ENCODE results near the gene CDKAL1. TPM values are rescaled to one million over a fixed set of nuclear protein-coding genes. Genes with fewer than 3 reads are reported as not detected.
A peak's percentile ranks its signal among the peaks of the same experiment; 100 is the strongest.

Gene CDKAL1
- 10 to 100 TPM in 4 of 9 donors, 1 to 10 TPM in 5; 7.5 to 14.3 (median 9.9) TPM for total RNA-seq
- 1 to 10 TPM; 3.2 to 5.2 TPM for polyA plus RNA-seq
- long read RNA-seq, donor 1, transcript CDKAL1-201 (16 exons, 3,272 nt), result major isoform, 9 of 13 reads
- long read RNA-seq, donor 1, partial matches to known transcripts, result 3 of 13 reads
- long read RNA-seq, donor 1, other reads (novel, unspliced or antisense), result 1 of 13 reads
- long read RNA-seq, donor 2, transcript CDKAL1-201 (16 exons, 3,272 nt), result major isoform, 17 of 25 reads
- long read RNA-seq, donor 2, partial matches to known transcripts, result 1 of 25 reads
- long read RNA-seq, donor 2, other reads (novel, unspliced or antisense), result 7 of 25 reads
- long read RNA-seq, donor 3, partial matches to known transcripts, result 0 of 5 reads
- long read RNA-seq, donor 3, other reads (novel, unspliced or antisense), result 1 of 5 reads

- peak; percentile 68 to 97 (median 96) for ATAC-seq
- intact Hi-C loops (cut with DNase I), result loop anchor here in 4 of 10 donors (2.0 to 10.0 kb wide), 3 partner anchors 132 to 440 kb away; partner anchors contain the start of gene E2F3 (in 3 of the 4)
These were observed at the start of gene CDKAL1 for GRCh38 chr6:20534295-20535262. CDKAL1 (plus strand) TSS chr6:20534457; CDS start chr6:20546351, 11,894 bp downstream.

GRCh38 chr6:20486641-20487040 lies 47.6 kb upstream of the CDKAL1 start:
- Histone ChIP-seq H3K4me1 (peaks cover 0 to 27% (median 0%) of the 10 kb centered on the region in 12 donors), H3K9me3 (no peaks in the 10 kb centered on the region), H3K4me3 (no peak overlapping the region), H3K27me3 (no peaks in the 10 kb centered on the region), H3K27ac (no peak overlapping the region), H3K36me3 (peaks cover 0 to 83% (median 52%) of the 10 kb centered on the region in 9 donors)
- ATAC-seq (no peak), DNase-seq (no peak)
- WGBS, 4 donors, result 95 to 99% (median 99%) methylated on average over 4 of the region's 4 CpGs
- intact Hi-C loops (cut with DNase I), result no loop called here
- TF ChIP-seq POLR2A (IDR thresholded peaks at IDR 0.05), result no peak
- TF ChIP-seq CTCF (IDR thresholded peaks at IDR 0.05), result no peak

More at GRCh38 chr6:20534295-20535262, at the start of gene CDKAL1:
- H3K4me1 ChIP-seq, result peaks cover 0 to 16% (median 6%) of the 10 kb centered on the region in 12 donors
- H3K27me3 ChIP-seq, result no peaks in the 10 kb centered on the region
- no peaks in the 10 kb centered on the region for H3K9me3 ChIP-seq
- 1 to 2% (median 1%) methylated on average over 31 of the region's 31 CpGs for WGBS, 4 donors
- peak within 1 kb of the TSS; percentile 53 to 84 (median 73) for H3K4me3 ChIP-seq
- TF ChIP-seq CTCF (IDR thresholded peaks at IDR 0.05) (no peak), POLR2A (IDR thresholded peaks at IDR 0.05) (peak in 1 of 2 donors; percentile 30)
- peak within 1 kb of the TSS; percentile 55 to 90 (median 74) for H3K27ac ChIP-seq
- peak; percentile 88 to 93 (median 92) for DNase-seq
- peaks cover 0 to 15% (median 5%) of the 10 kb centered on the region in 9 donors for H3K36me3 ChIP-seq

- peaks cover 0 to 27% (median 0%) of the 10 kb centered on the region in 12 donors for H3K4me1 ChIP-seq
These were observed 46.4 kb upstream of the CDKAL1 start for GRCh38 chr6:20487669-20488375.

More at GRCh38 chr6:20487669-20488375, 46.4 kb upstream of the CDKAL1 start:
- no peak for TF ChIP-seq POLR2A (IDR thresholded peaks at IDR 0.05)
- no peak for TF ChIP-seq CTCF (IDR thresholded peaks at IDR 0.05)
- Histone ChIP-seq H3K27me3 (no peaks in the 10 kb centered on the region), H3K27ac (no peak overlapping the region), H3K4me3 (no peak overlapping the region), H3K9me3 (no peaks in the 10 kb centered on the region), H3K36me3 (peaks cover 0 to 77% (median 49%) of the 10 kb centered on the region in 9 donors)
- intact Hi-C loops (cut with DNase I), result no loop called here
- no peak for DNase-seq
- no peak for ATAC-seq
- WGBS, 4 donors, result 92 to 96% (median 94%) methylated on average over 6 of the region's 6 CpGs
